Mesendoderm (in vitro differentiated cells): ENCODE measurements around the gene EVL.
"Not testable (repeated sequence)": the region's sequence is repeated elsewhere in the genome, so short reads cannot be mapped to it uniquely, and the experiment has no call there.

Source experiments
- DNase-seq: peaks from one replicate; pipeline ENCODE4 v3.0.0; 2013
- H2AK5ac ChIP-seq: 2 replicates; pipeline ENCODE4 v1.6.1; 2013; ENCODE audit warnings: low read length, inconsistent platforms
- H2BK120ac ChIP-seq: 2 replicates; pipeline ENCODE4 v1.6.1; 2013; ENCODE audit warnings: low read depth, mild to moderate bottlenecking, low read length, moderate library complexity, mixed read lengths
- H2BK15ac ChIP-seq: replicated peaks from 2 replicates; pipeline ENCODE4 v1.6.1; 2013; ENCODE audit warnings: low read depth, mild to moderate bottlenecking, moderate library complexity
- H2BK5ac ChIP-seq: 2 replicates; pipeline ENCODE4 v1.6.1; 2013; ENCODE audit warnings: low read length, inconsistent platforms
- H3K18ac ChIP-seq: 2 replicates; pipeline ENCODE4 v1.6.1; 2013; ENCODE audit warnings: mild to moderate bottlenecking, low read length, mixed read lengths
- H3K23ac ChIP-seq: one replicate; pipeline ENCODE4 v1.6.1; 2013; ENCODE audit warnings: low read length
- H3K27ac ChIP-seq: 2 replicates; pipeline ENCODE4 v1.5.1; 2013; ENCODE audit warnings: low read depth, mild to moderate bottlenecking, inconsistent platforms, low read length, moderate library complexity
- H3K27me3 ChIP-seq: 2 replicates; pipeline ENCODE4 v1.6.1; 2013; ENCODE audit warnings: low read length, control low read depth, mild to moderate bottlenecking, inconsistent platforms; ENCODE audit not compliant: insufficient read depth, poor library complexity
- H3K36me3 ChIP-seq: 2 replicates; pipeline ENCODE4 v1.6.1; 2013; ENCODE audit warnings: low read length, inconsistent platforms; ENCODE audit not compliant: control insufficient read depth, insufficient read depth
- H3K4ac ChIP-seq: one replicate; pipeline ENCODE4 v1.6.1; 2013; ENCODE audit warnings: low read depth, mild to moderate bottlenecking, low read length, moderate library complexity
- H3K4me1 ChIP-seq: 2 replicates; pipeline ENCODE4 v1.6.1; 2013; ENCODE audit warnings: low read depth, low read length, inconsistent platforms; ENCODE audit not compliant: control insufficient read depth
- H3K4me2 ChIP-seq: 2 replicates; pipeline ENCODE4 v1.6.1; 2013; ENCODE audit warnings: low read length
- H3K4me3 ChIP-seq: 2 replicates; pipeline ENCODE4 v1.5.1; 2013; ENCODE audit warnings: mild to moderate bottlenecking, low read length
- H3K56ac ChIP-seq: one replicate; pipeline ENCODE4 v1.6.1; 2013; ENCODE audit warnings: low read length
- H3K79me1 ChIP-seq: 2 replicates; pipeline ENCODE4 v1.6.1; 2013; ENCODE audit warnings: low read length, inconsistent platforms
- H3K79me2 ChIP-seq: 2 replicates; pipeline ENCODE4 v1.6.1; 2013; ENCODE audit warnings: mild to moderate bottlenecking, low read length; ENCODE audit not compliant: control insufficient read depth, insufficient read depth
- H3K9ac ChIP-seq: 2 replicates; pipeline ENCODE4 v1.6.1; 2013; ENCODE audit warnings: low read length, inconsistent platforms
- H4K5ac ChIP-seq: one replicate; pipeline ENCODE4 v1.6.1; 2013; ENCODE audit warnings: low read length
- H4K8ac ChIP-seq: one replicate; pipeline ENCODE4 v1.6.1; 2013; ENCODE audit warnings: low read depth, mild to moderate bottlenecking, control low read depth, low read length, moderate library complexity
- WGBS: extraction: QIAGEN DNeasy Blood & Tissue Kit; methylation state at CpG from one replicate; pipeline ENCODE4 v1.1.7; 2013; ENCODE audit warnings: low lambda C conversion rate, missing lambda C conversion rate; ENCODE audit not compliant: insufficient coverage; ENCODE audit errors: extremely low coverage; 5-methylcytosine and 5-hydroxymethylcytosine counted together

Gene EVL

DNA sequence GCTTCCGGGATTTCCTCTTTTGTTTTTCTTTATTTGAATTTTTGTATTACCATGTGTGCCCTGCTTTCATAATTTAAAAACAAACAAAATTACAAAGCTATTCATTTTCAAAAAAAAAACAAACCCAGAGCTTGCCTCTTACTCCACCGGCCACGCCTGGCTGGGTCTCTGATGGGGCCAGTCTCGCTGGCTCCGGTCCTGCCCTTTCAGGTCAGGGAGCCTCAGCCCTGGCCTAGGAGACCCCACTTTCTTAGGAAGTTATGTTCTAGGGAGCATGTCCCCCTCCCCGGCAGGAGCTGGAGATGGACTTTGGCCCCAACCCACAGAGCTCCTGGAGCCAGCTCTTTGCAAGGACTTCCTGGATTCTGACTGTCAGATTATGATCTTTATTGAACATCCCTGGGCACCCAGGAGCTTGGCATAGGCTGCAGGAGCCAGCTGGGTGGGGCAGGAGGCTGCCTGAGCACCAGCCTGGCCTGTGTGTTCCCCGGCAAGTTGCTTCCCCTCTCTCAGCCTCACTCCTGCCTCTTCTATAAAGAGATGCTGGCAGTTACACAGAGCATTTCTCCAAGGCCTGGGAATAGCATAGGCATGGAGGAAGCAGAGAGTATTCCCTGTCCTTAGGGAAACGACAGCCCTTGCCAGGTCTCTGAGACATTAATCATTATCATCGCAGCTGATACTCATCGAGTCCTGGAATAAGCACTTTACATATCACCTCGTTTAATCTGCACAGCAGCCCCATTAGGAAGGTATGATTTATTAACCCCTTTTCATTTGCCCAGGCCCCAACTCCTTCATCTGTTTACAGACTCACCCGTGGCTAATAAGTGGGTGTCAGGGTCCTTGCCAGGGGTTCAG lies 90.8 kb downstream of the EVL start:
- Histone ChIP-seq H3K27me3 (peaks cover 15% of the 10 kb centered on the region), H2BK15ac (no peak overlapping the region), H3K18ac (no peak overlapping the region), H3K79me1 (no peaks in the 10 kb centered on the region), H3K27ac (no peak overlapping the region), H2AK5ac (no peak overlapping the region), H3K56ac (no peak overlapping the region), H3K79me2 (no peaks in the 10 kb centered on the region), H2BK120ac (no peak overlapping the region), H3K23ac (no peak overlapping the region), H3K9ac (no peak overlapping the region), H3K4me3 (no peak overlapping the region), H4K5ac (no peak overlapping the region), H3K4me1 (no peaks in the 10 kb centered on the region), H3K4ac (no peak overlapping the region), H3K4me2 (no peak overlapping the region), H3K36me3 (no peaks in the 10 kb centered on the region), H4K8ac (no peak overlapping the region), H2BK5ac (no peak overlapping the region)
- no peak for DNase-seq
- WGBS = no CpG with 5 or more reads among the region's 12 CpGs

DNA sequence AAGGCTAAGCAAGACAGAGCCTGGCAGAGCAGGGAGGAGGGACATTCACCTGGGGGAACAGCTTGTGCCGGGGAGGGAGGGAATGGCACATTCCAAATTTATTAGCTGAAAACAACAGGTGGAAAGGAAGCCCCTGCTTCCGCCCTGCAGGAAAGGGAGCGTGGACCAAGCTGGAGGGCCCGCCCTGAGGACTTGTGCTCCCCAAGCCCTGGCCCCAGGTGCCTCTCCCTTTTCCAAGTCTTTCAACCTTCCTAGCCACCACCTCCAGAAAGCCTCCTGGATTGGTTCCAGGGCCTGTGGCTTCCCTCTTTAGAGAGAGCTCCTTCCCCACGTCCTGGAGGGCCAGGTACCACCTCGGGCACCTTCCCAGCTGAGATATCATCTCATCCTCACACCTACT lies 91.6 kb downstream of the EVL start:
- no peak overlapping the region for H3K18ac ChIP-seq
- no peak overlapping the region for H3K56ac ChIP-seq
- no peaks in the 10 kb centered on the region for H3K36me3 ChIP-seq
- no peak overlapping the region for H3K9ac ChIP-seq
- H4K5ac ChIP-seq = no peak overlapping the region
- no peak overlapping the region for H2BK120ac ChIP-seq
- H3K4me3 ChIP-seq = no peak overlapping the region
- no peak overlapping the region for H2BK5ac ChIP-seq
- no peak overlapping the region for H4K8ac ChIP-seq
- H2BK15ac ChIP-seq = no peak overlapping the region
- H2AK5ac ChIP-seq = no peak overlapping the region
- H3K79me2 ChIP-seq = no peaks in the 10 kb centered on the region
- WGBS = no CpG with 5 or more reads among the region's 6 CpGs
- H3K79me1 ChIP-seq = no peaks in the 10 kb centered on the region
- no peak overlapping the region for H3K4me2 ChIP-seq
- no peak overlapping the region for H3K23ac ChIP-seq
- H3K27ac ChIP-seq = no peak overlapping the region
- DNase-seq = no peak
- no peaks in the 10 kb centered on the region for H3K4me1 ChIP-seq
- H3K4ac ChIP-seq = no peak overlapping the region
- H3K27me3 ChIP-seq = peaks cover 17% of the 10 kb centered on the region

GRCh38 chr14:100157548-100158232 lies 92.5 kb downstream of the EVL start:
- not testable (repeated sequence) for H2BK120ac ChIP-seq, H3K27ac ChIP-seq, H3K4me1 ChIP-seq, H3K23ac ChIP-seq, H3K4me3 ChIP-seq, DNase-seq, H4K5ac ChIP-seq, H3K4ac ChIP-seq, H2BK15ac ChIP-seq, H3K56ac ChIP-seq, H3K79me1 ChIP-seq, H3K18ac ChIP-seq, H3K79me2 ChIP-seq, H2BK5ac ChIP-seq, H3K9ac ChIP-seq, H2AK5ac ChIP-seq, H4K8ac ChIP-seq, H3K4me2 ChIP-seq, H3K36me3 ChIP-seq
- H3K27me3 ChIP-seq = peaks cover 17% of the 10 kb centered on the region
- no CpG with 5 or more reads among the region's 16 CpGs for WGBS

DNA sequence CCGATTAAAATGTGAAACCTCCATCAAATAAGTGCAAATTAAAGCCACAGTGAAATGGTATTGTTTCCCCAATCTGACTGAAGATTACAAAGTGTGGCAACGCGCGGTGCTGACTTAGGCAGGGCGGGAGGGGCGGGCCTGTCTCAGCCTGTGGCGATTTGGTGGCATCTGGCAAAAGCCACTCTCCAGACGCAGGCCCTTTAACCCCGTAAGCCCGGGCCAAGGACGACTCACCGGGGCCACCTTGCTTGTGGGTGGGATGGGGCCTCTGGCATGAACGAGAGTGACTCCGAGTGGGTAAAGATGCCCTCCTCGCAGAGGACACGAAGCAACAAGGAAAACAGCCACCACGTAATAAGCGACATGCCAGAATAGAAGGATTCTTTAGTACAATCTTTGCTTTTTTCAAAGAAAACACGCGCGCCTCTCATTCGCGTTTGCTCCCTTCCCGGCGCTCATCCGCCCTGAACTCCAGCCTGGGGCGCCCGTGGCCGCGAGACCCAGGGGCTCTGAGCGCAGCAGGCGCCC lies 93.4 kb downstream of the EVL start:
- Histone ChIP-seq H4K5ac (no peak overlapping the region), H3K79me2 (no peaks in the 10 kb centered on the region), H3K23ac (no peak overlapping the region), H2BK5ac (no peak overlapping the region), H3K79me1 (no peaks in the 10 kb centered on the region), H2BK15ac (no peak overlapping the region), H3K9ac (no peak overlapping the region), H3K27ac (no peak overlapping the region), H4K8ac (no peak overlapping the region), H3K18ac (no peak overlapping the region), H3K4me1 (no peaks in the 10 kb centered on the region), H3K4ac (no peak overlapping the region), H3K4me2 (no peak overlapping the region), H3K27me3 (peaks cover 17% of the 10 kb centered on the region), H2AK5ac (no peak overlapping the region), H3K36me3 (no peaks in the 10 kb centered on the region), H2BK120ac (no peak overlapping the region), H3K4me3 (no peak overlapping the region), H3K56ac (no peak overlapping the region)
- WGBS = no CpG with 5 or more reads among the region's 32 CpGs
- DNase-seq = no peak

- H3K56ac ChIP-seq = no peak within 1 kb of the TSS
- no peak within 1 kb of the TSS for H3K4me3 ChIP-seq
- H3K36me3 ChIP-seq = no peaks in the 10 kb centered on the region
- no CpG with 5 or more reads among the region's 94 CpGs for WGBS
- no peak within 1 kb of the TSS for H3K27ac ChIP-seq
- H3K9ac ChIP-seq = no peak within 1 kb of the TSS
- no peak within 1 kb of the TSS for H4K8ac ChIP-seq
- H3K27me3 ChIP-seq = peaks cover 17% of the 10 kb centered on the region
- peak; percentile 43 for DNase-seq
- H2BK15ac ChIP-seq = no peak within 1 kb of the TSS
- H3K4me2 ChIP-seq = no peak within 1 kb of the TSS
- H3K79me2 ChIP-seq = no peaks in the 10 kb centered on the region
- no peak within 1 kb of the TSS for H4K5ac ChIP-seq
- no peak within 1 kb of the TSS for H3K23ac ChIP-seq
- H2BK120ac ChIP-seq = no peak within 1 kb of the TSS
- no peak within 1 kb of the TSS for H3K4ac ChIP-seq
- H3K79me1 ChIP-seq = no peaks in the 10 kb centered on the region
- no peaks in the 10 kb centered on the region for H3K4me1 ChIP-seq
- no peak within 1 kb of the TSS for H2BK5ac ChIP-seq
- H2AK5ac ChIP-seq = no peak within 1 kb of the TSS
- H3K18ac ChIP-seq = no peak within 1 kb of the TSS
These were observed 94.1 kb downstream of the EVL start, which contains the start of gene DEGS2 for GRCh38 chr14:100159094-100159864. Gene DEGS2, minus strand, starts transcription at chr14:100159645. Its CDS starts 58 bp downstream, at chr14:100159587.
